ENCODE data around the gene ZNRF3.
"Not testable (repeated sequence)": the region's sequence is repeated elsewhere in the genome, so short reads cannot be mapped to it uniquely, and the experiment has no call there.

ZNRF3 gene

DNA sequence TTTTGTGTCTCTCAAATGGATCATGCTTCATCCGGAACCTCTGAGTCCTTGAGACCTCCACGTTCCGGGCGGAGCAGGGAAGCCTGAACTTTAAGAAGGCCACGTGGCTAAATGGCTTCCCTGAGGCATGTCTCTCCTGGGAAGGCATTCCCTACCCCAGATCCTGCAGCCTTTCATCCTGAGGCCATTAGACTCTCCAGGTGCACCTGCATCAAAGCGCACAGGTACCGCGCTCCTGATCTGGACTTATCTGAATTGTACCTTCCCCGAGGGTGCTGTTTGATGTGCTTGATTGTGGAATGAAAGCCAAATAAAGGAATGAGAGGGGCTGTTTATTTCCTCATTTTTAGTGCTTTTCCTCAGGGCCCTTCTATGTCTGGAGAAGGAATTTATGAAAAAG, 155.8 kb downstream of the ZNRF3 start:
- Histone ChIP-seq H3K36me3 (ENCODE audit: control insufficient read depth, insufficient read depth, low read length, severe bottlenecking) (no peaks in the 10 kb centered on the region), H3K4me1 (ENCODE audit: control insufficient read depth, insufficient read depth, low read length) (peaks cover 22% of the 10 kb centered on the region), H3K9ac (ENCODE audit: low read length) (no peak overlapping the region), H3K27me3 (replicated peaks; ENCODE audit: control insufficient read depth, insufficient read depth, low read length) (no peaks in the 10 kb centered on the region), H3K9me3 (ENCODE audit: control insufficient read depth, low read length) (no peaks in the 10 kb centered on the region), H3K4me3 (ENCODE audit: low read length) (no peak overlapping the region)
- DNase-seq (ENCODE audit: low read depth) = no peak

GRCh38 chr22:29039684-29040083, 156.3 kb downstream of the ZNRF3 start:
- H3K27me3 ChIP-seq (replicated peaks; ENCODE audit: control insufficient read depth, insufficient read depth, low read length); DNase-seq (ENCODE audit: low read depth); H3K4me3 ChIP-seq (ENCODE audit: low read length); H3K9me3 ChIP-seq (ENCODE audit: control insufficient read depth, low read length); H3K9ac ChIP-seq (ENCODE audit: low read length); H3K36me3 ChIP-seq (ENCODE audit: control insufficient read depth, insufficient read depth, low read length, severe bottlenecking): not testable (repeated sequence)
- peaks cover 27% of the 10 kb centered on the region for H3K4me1 ChIP-seq (ENCODE audit: control insufficient read depth, insufficient read depth, low read length)

DNA sequence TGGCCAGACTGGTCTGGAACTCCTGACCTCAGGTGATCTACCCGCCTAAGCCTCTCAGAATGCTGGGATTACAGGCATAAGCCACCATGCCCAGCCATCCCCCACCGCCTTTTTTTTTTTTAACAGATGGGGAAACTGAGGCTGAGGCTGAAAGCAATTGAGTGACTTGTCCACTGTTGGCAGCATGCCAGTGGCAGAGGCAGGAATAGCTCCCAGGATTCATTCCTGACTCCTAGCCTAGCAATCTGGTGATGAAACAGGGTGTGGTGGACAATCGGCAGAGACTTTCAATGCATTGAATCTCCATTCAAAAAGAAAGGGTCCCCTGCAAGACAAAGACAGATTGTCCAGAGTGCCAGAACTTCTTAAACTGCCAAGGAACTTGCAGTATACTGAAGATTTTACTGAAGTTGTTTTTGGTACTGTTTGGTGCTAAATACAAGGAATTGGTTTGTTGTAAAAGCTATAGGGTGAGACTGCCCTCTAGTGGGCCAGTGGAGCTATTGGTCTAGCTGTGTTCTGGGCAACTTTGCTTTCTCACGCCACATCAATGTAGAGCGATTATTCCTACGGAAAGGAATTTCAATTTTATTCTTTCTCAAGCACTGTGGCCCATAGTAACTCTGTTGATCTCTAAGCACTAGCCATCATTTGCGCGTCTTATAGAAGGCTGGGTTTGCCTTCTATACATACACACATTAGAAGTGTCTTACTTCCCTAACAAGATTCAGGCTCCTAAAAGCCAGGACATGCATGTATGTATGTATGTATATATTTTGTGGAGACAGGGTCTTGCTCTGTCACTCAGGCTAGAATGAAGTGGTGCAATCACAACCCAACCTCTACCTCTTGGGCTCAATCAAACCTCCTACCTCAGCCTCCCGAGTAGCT, 157.3 kb downstream of the ZNRF3 start:
- peak; percentile 95 for DNase-seq (ENCODE audit: low read depth)
- no peaks in the 10 kb centered on the region for H3K9me3 ChIP-seq (ENCODE audit: control insufficient read depth, low read length)
- H3K27me3 ChIP-seq (replicated peaks; ENCODE audit: control insufficient read depth, insufficient read depth, low read length) = no peaks in the 10 kb centered on the region
- H3K9ac ChIP-seq (ENCODE audit: low read length) = peak overlapping the region; percentile 9
- no peaks in the 10 kb centered on the region for H3K36me3 ChIP-seq (ENCODE audit: control insufficient read depth, insufficient read depth, low read length, severe bottlenecking)
- H3K4me3 ChIP-seq (ENCODE audit: low read length) = no peak overlapping the region
- H3K4me1 ChIP-seq (ENCODE audit: control insufficient read depth, insufficient read depth, low read length) = peaks cover 29% of the 10 kb centered on the region

DNA sequence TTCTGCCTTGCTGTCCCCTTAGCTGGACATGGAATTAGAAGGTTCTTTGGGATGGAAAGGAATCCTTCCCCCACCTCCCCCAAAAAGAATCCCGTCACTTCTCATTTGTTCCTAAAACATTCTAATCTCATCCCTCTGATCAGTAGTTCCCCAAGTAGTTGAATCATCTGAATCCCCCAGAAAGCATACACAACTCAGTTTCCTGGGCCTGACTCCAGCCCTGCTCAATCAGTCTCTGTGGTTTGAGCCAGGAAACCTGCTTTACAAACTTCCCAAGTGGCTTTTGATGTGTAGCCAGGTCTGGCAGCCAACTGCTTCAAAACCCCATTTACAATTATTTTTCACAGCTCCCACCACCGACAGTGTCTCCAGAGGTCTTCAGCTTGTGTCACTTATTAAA, 158.0 kb downstream of the ZNRF3 start:
- no peaks in the 10 kb centered on the region for H3K36me3 ChIP-seq (ENCODE audit: control insufficient read depth, insufficient read depth, low read length, severe bottlenecking)
- H3K9me3 ChIP-seq (ENCODE audit: control insufficient read depth, low read length) = no peaks in the 10 kb centered on the region
- H3K4me1 ChIP-seq (ENCODE audit: control insufficient read depth, insufficient read depth, low read length) = peaks cover 29% of the 10 kb centered on the region
- no peak overlapping the region for H3K4me3 ChIP-seq (ENCODE audit: low read length)
- peak overlapping the region; percentile 5 for H3K9ac ChIP-seq (ENCODE audit: low read length)
- H3K27me3 ChIP-seq (replicated peaks; ENCODE audit: control insufficient read depth, insufficient read depth, low read length) = no peaks in the 10 kb centered on the region
- DNase-seq (ENCODE audit: low read depth) = peak; percentile 13

GRCh38 chr22:29043906-29044575, 160.7 kb downstream of the ZNRF3 start:
- Histone ChIP-seq H3K4me3 (ENCODE audit: low read length) (peak overlapping the region; percentile 61), H3K4me1 (ENCODE audit: control insufficient read depth, insufficient read depth, low read length) (peaks cover 29% of the 10 kb centered on the region), H3K9ac (ENCODE audit: low read length) (peak overlapping the region; percentile 62), H3K9me3 (ENCODE audit: control insufficient read depth, low read length) (no peaks in the 10 kb centered on the region), H3K27me3 (replicated peaks; ENCODE audit: control insufficient read depth, insufficient read depth, low read length) (no peaks in the 10 kb centered on the region), H3K36me3 (ENCODE audit: control insufficient read depth, insufficient read depth, low read length, severe bottlenecking) (peaks cover 17% of the 10 kb centered on the region)
- DNase-seq (ENCODE audit: low read depth) = peak; percentile 75

GRCh38 chr22:29044657-29045176, 161.3 kb downstream of the ZNRF3 start:
- Histone ChIP-seq H3K4me3 (ENCODE audit: low read length) (peak overlapping the region; percentile 61), H3K9me3 (ENCODE audit: control insufficient read depth, low read length) (no peaks in the 10 kb centered on the region), H3K27me3 (replicated peaks; ENCODE audit: control insufficient read depth, insufficient read depth, low read length) (no peaks in the 10 kb centered on the region), H3K4me1 (ENCODE audit: control insufficient read depth, insufficient read depth, low read length) (peaks cover 29% of the 10 kb centered on the region), H3K36me3 (ENCODE audit: control insufficient read depth, insufficient read depth, low read length, severe bottlenecking) (peaks cover 22% of the 10 kb centered on the region), H3K9ac (ENCODE audit: low read length) (peak overlapping the region; percentile 62)
- peak; percentile 78 for DNase-seq (ENCODE audit: low read depth)

GRCh38 chr22:29048822-29049654, 165.7 kb downstream of the ZNRF3 start:
- H3K4me3 ChIP-seq (ENCODE audit: low read length) = no peak overlapping the region
- no peaks in the 10 kb centered on the region for H3K27me3 ChIP-seq (replicated peaks; ENCODE audit: control insufficient read depth, insufficient read depth, low read length)
- peaks cover 23% of the 10 kb centered on the region for H3K36me3 ChIP-seq (ENCODE audit: control insufficient read depth, insufficient read depth, low read length, severe bottlenecking)
- peaks cover 8% of the 10 kb centered on the region for H3K4me1 ChIP-seq (ENCODE audit: control insufficient read depth, insufficient read depth, low read length)
- H3K9me3 ChIP-seq (ENCODE audit: control insufficient read depth, low read length) = no peaks in the 10 kb centered on the region
- no peak overlapping the region for H3K9ac ChIP-seq (ENCODE audit: low read length)
- no peak for DNase-seq (ENCODE audit: low read depth)

DNA sequence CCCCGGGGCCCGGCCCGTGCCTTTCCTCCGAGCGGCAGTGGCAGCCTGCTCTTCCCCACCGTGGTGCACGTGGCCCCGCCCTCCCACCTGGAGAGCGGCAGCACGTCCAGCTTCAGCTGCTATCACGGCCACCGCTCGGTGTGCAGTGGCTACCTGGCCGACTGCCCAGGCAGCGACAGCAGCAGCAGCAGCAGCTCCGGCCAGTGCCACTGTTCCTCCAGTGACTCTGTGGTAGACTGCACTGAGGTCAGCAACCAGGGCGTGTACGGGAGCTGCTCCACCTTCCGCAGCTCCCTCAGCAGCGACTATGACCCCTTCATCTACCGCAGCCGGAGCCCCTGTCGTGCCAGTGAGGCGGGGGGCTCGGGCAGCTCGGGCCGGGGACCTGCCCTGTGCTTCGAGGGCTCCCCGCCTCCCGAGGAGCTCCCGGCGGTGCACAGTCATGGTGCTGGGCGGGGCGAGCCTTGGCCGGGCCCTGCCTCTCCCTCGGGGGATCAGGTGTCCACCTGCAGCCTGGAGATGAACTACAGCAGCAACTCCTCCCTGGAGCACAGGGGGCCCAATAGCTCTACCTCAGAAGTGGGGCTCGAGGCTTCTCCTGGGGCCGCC, 166.4 kb downstream of the ZNRF3 start:
- DNase-seq (ENCODE audit: low read depth) = no peak
- H3K4me1 ChIP-seq (ENCODE audit: control insufficient read depth, insufficient read depth, low read length) = peaks cover 1% of the 10 kb centered on the region
- no peak overlapping the region for H3K4me3 ChIP-seq (ENCODE audit: low read length)
- H3K27me3 ChIP-seq (replicated peaks; ENCODE audit: control insufficient read depth, insufficient read depth, low read length) = no peaks in the 10 kb centered on the region
- no peak overlapping the region for H3K9ac ChIP-seq (ENCODE audit: low read length)
- peaks cover 23% of the 10 kb centered on the region for H3K36me3 ChIP-seq (ENCODE audit: control insufficient read depth, insufficient read depth, low read length, severe bottlenecking)
- no peaks in the 10 kb centered on the region for H3K9me3 ChIP-seq (ENCODE audit: control insufficient read depth, low read length)

GRCh38 chr22:29050457-29050856, 167.1 kb downstream of the ZNRF3 start:
- H3K9ac ChIP-seq (ENCODE audit: low read length) = no peak overlapping the region
- peaks cover 23% of the 10 kb centered on the region for H3K36me3 ChIP-seq (ENCODE audit: control insufficient read depth, insufficient read depth, low read length, severe bottlenecking)
- H3K4me3 ChIP-seq (ENCODE audit: low read length) = no peak overlapping the region

DNA sequence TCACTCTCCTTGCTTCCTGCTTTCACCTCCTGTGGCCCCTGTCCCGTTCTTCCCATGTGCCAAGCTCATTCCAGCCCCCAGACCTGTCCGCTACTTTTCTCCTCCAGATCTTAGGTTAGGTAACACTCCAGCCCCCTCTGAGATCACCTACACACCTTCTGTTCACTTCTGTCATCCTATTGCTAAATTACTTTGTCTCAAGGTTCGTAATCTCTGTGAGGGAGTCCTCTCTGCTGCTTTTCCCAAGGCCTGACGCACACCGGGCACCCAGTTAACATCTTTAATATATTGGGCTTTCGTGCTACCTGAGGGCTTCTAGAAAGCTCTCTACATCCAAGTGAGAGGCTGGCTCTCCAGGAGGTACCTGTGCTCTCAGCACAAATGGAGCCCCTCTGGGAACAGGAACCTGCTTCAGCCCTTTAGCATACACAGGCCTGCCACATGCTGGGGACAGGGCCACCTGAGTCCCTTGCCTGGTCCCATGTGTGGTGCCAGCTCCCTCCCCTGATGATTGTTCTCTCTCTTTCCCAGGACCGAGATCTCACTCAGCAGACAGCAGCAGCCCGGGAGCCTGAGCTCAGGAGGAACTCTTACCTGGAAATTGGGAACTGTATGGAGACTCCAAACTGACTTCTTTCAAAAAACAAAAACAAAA, 169.8 kb downstream of the ZNRF3 start:
- no peak overlapping the region for H3K9ac ChIP-seq (ENCODE audit: low read length)
- no peak for DNase-seq (ENCODE audit: low read depth)
- no peaks in the 10 kb centered on the region for H3K27me3 ChIP-seq (replicated peaks; ENCODE audit: control insufficient read depth, insufficient read depth, low read length)
- H3K4me3 ChIP-seq (ENCODE audit: low read length) = no peak overlapping the region
- peaks cover 11% of the 10 kb centered on the region for H3K36me3 ChIP-seq (ENCODE audit: control insufficient read depth, insufficient read depth, low read length, severe bottlenecking)
- H3K9me3 ChIP-seq (ENCODE audit: control insufficient read depth, low read length) = no peaks in the 10 kb centered on the region
- H3K4me1 ChIP-seq (ENCODE audit: control insufficient read depth, insufficient read depth, low read length) = no peaks in the 10 kb centered on the region

More at GRCh38 chr22:29050457-29050856, 167.1 kb downstream of the ZNRF3 start:
- Histone ChIP-seq H3K4me1 (ENCODE audit: control insufficient read depth, insufficient read depth, low read length) (no peaks in the 10 kb centered on the region), H3K27me3 (replicated peaks; ENCODE audit: control insufficient read depth, insufficient read depth, low read length) (no peaks in the 10 kb centered on the region), H3K9me3 (ENCODE audit: control insufficient read depth, low read length) (no peaks in the 10 kb centered on the region)
- no peak for DNase-seq (ENCODE audit: low read depth)

All from adipocyte (in vitro differentiated cells).